ENCODE measurements around the gene NUBPL.

- TF ChIP-seq, protein P1, sequence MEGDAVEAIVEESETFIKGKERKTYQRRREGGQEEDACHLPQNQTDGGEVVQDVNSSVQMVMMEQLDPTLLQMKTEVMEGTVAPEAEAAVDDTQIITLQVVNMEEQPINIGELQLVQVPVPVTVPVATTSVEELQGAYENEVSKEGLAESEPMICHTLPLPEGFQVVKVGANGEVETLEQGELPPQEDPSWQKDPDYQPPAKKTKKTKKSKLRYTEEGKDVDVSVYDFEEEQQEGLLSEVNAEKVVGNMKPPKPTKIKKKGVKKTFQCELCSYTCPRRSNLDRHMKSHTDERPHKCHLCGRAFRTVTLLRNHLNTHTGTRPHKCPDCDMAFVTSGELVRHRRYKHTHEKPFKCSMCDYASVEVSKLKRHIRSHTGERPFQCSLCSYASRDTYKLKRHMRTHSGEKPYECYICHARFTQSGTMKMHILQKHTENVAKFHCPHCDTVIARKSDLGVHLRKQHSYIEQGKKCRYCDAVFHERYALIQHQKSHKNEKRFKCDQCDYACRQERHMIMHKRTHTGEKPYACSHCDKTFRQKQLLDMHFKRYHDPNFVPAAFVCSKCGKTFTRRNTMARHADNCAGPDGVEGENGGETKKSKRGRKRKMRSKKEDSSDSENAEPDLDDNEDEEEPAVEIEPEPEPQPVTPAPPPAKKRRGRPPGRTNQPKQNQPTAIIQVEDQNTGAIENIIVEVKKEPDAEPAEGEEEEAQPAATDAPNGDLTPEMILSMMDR (conservative IDR thresholded peaks at IDR 0.05; ENCODE audit: low read length): no peak
- TF ChIP-seq EZH2phosphoT487 (IDR thresholded peaks at IDR 0.05; ENCODE audit: borderline replicate concordance): no peak
These were observed 220.4 kb downstream of the NUBPL start for GRCh38 chr14:31781578-31781977.
